ENCODE results near the gene KRT13.

DNA sequence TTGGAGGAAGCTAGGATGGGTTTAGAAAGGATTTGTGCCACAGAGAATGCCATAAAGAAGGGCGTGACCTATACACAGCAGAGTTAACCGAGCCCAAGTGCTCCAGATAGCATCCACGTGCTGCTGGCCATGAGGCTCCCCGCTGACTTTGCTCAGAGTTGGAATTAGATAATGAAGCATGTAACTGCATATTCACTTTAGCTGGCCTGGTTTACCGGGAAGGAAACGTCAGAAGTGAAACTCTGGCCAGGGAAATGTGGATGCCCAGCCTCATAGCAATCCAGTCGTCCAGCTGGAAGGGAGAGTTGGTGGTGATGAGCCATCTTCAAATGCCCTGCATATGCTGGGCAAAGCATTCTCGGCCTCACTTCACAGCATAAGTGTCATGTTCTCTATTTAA lies 30.5 kb downstream of the KRT13 start:
- TF ChIP-seq, protein P1, sequence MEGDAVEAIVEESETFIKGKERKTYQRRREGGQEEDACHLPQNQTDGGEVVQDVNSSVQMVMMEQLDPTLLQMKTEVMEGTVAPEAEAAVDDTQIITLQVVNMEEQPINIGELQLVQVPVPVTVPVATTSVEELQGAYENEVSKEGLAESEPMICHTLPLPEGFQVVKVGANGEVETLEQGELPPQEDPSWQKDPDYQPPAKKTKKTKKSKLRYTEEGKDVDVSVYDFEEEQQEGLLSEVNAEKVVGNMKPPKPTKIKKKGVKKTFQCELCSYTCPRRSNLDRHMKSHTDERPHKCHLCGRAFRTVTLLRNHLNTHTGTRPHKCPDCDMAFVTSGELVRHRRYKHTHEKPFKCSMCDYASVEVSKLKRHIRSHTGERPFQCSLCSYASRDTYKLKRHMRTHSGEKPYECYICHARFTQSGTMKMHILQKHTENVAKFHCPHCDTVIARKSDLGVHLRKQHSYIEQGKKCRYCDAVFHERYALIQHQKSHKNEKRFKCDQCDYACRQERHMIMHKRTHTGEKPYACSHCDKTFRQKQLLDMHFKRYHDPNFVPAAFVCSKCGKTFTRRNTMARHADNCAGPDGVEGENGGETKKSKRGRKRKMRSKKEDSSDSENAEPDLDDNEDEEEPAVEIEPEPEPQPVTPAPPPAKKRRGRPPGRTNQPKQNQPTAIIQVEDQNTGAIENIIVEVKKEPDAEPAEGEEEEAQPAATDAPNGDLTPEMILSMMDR (IDR thresholded peaks at IDR 0.05), result no peak
- no peak for TF ChIP-seq POLR2A (IDR thresholded peaks at IDR 0.05)
